GM12878 (cell line): Measurements from ENCODE around the gene DGKI. TPM values are rescaled to one million over a fixed set of nuclear protein-coding genes. Genes with fewer than 3 reads are reported as not detected.

Source experiments
- ATAC-seq: fragments of 200-7000 bp; cut with Tn5 transposase; 3 replicates; pipeline ENCODE4 v1.9.1; 2020; ENCODE audit warnings: mild to moderate bottlenecking, moderate library complexity
- BruUV-seq: library from RNA; stranded (reverse); fragments of 400-500 nt; replicated peaks from 2 replicates; lab custom pipeline; 2021; lab: Mats Ljungman, UMichigan
- CTCF ChIA-PET: fragments of 300-600 bp; sonication (Branson Sonifier 250); formaldehyde crosslinking; extraction: SDS; loops from one replicate; lab custom pipeline; 2021; ENCODE audit warnings: inconsistent platforms; lab: Yijun Ruan, JAX
- POLR2A ChIA-PET: fragments of 350-600 bp; formaldehyde crosslinking; extraction: SDS; loops from one replicate; lab custom pipeline; 2021; ENCODE audit warnings: inconsistent platforms; lab: Charles Lee
- RAD21 ChIA-PET: fragments of 300-600 bp; sonication (Branson Sonifier 250); formaldehyde crosslinking; loops from one replicate; lab custom pipeline; 2023; ENCODE audit warnings: antibody characterized with exemption; ENCODE audit not compliant: unreplicated experiment; lab: Charles Lee
- SMC1A ChIA-PET: fragments of 300-600 bp; sonication (Branson Sonifier 250); formaldehyde crosslinking; loops from one replicate; lab custom pipeline; 2023; ENCODE audit not compliant: unreplicated experiment, uncharacterized antibody; lab: Charles Lee
- DNase-seq: peaks from one replicate; pipeline ENCODE4 v3.0.0-alpha.2; 2011; ENCODE audit warnings: low read depth, low spot score
- FAIRE-seq: peaks from 3 replicates; lab custom pipeline; 2011; peaks lifted over from hg19 to GRCh38; lab: Jason Lieb, UNC
- H2AFZ ChIP-seq: 2 replicates; pipeline ENCODE4 v1.6.0; 2011; ENCODE audit warnings: low read depth, low read length, control low read depth; ENCODE audit not compliant: control insufficient read depth
- H3K27ac ChIP-seq: 2 replicates; pipeline ENCODE4 v1.5.1; 2011; ENCODE audit warnings: control low read depth; ENCODE audit not compliant: control insufficient read depth, insufficient read depth
- H3K27me3 ChIP-seq, 2 experiments: replicated peaks in 1 of 2; 2 replicates each; pipeline versions ENCODE4 v1.6.0 to v1.6.1; 2011; ENCODE audit warnings: low read length in 1 of 2; ENCODE audit not compliant: control insufficient read depth in 2 of 2, insufficient read depth in 2 of 2
- H3K36me3 ChIP-seq, 2 experiments: 2 replicates each; pipeline ENCODE4 v1.5.1; 2011; ENCODE audit warnings: low read length in 1 of 2; ENCODE audit not compliant: control insufficient read depth in 2 of 2, insufficient read depth in 2 of 2
- H3K4me1 ChIP-seq: 2 replicates; pipeline ENCODE4 v1.6.1; 2011; ENCODE audit warnings: mild to moderate bottlenecking, low read length, moderate library complexity, mixed read lengths; ENCODE audit not compliant: control insufficient read depth, insufficient read depth
- H3K4me2 ChIP-seq: 2 replicates; pipeline ENCODE4 v1.6.0; 2011; ENCODE audit warnings: control low read depth; ENCODE audit not compliant: control insufficient read depth, insufficient read depth
- H3K4me3 ChIP-seq: fragments of 200-600 bp; sonication (generic); 2 replicates; pipeline ENCODE4 v1.5.1; 2016
- H3K79me2 ChIP-seq: 2 replicates; pipeline ENCODE4 v1.6.0; 2011; ENCODE audit warnings: low read length; ENCODE audit not compliant: control insufficient read depth, insufficient read depth
- H3K9ac ChIP-seq: 2 replicates; pipeline ENCODE4 v1.8.0; 2011; ENCODE audit warnings: low read length, control low read depth, mixed read lengths; ENCODE audit not compliant: control insufficient read depth, insufficient read depth
- H3K9me3 ChIP-seq: replicated peaks from 3 replicates; pipeline ENCODE4 v1.5.1; 2011; ENCODE audit warnings: mild to moderate bottlenecking, low read length; ENCODE audit not compliant: control insufficient read depth, insufficient read depth
- H4K20me1 ChIP-seq: 2 replicates; pipeline ENCODE4 v1.6.0; 2011; ENCODE audit not compliant: control insufficient read depth, insufficient read depth
- CHD2 ChIP-seq: IDR thresholded peaks from 2 replicates; pipeline ENCODE4 v1.6.1; 2011; ENCODE audit warnings: low read depth, low read length, improper control_type of control experiment, borderline replicate concordance
- CUX1 ChIP-seq: IDR thresholded peaks from 2 replicates; pipeline ENCODE4 v1.6.1; 2012; ENCODE audit warnings: improper control_type of control experiment, low read depth, low read length; ENCODE audit not compliant: insufficient replicate concordance
- GABPA ChIP-seq: IDR thresholded peaks from 2 replicates; pipeline ENCODE4 v1.6.1; 2014; ENCODE audit warnings: antibody characterized with exemption, low read depth, mild to moderate bottlenecking, inconsistent platforms
- RAD51 ChIP-seq: fragments of 450-650 bp; IDR thresholded peaks from 2 replicates; pipeline ENCODE4 v1.6.1; 2016; ENCODE audit warnings: moderate library complexity, mild to moderate bottlenecking, inconsistent platforms
- SMAD5 ChIP-seq: IDR thresholded peaks from 2 replicates; pipeline ENCODE4 v1.6.1; 2016; ENCODE audit warnings: antibody characterized with exemption, low read depth
- SREBF1 ChIP-seq: IDR thresholded peaks from 2 replicates; pipeline ENCODE4 v1.6.1; 2012; ENCODE audit warnings: mild to moderate bottlenecking, low read length
- SREBF2 ChIP-seq: IDR thresholded peaks from 2 replicates; pipeline ENCODE4 v1.6.1; 2012; ENCODE audit warnings: mild to moderate bottlenecking, low read length
- TBL1XR1 ChIP-seq: IDR thresholded peaks from 2 replicates; pipeline ENCODE4 v1.6.1; 2012; ENCODE audit warnings: low read depth, low read length, improper control_type of control experiment
- TCF3 ChIP-seq: IDR thresholded peaks from 2 replicates; pipeline ENCODE4 v1.6.1; 2012; ENCODE audit warnings: low read depth, mild to moderate bottlenecking, low read length, borderline replicate concordance; ENCODE audit not compliant: insufficient read depth
- ZBTB40 ChIP-seq: fragments of 450-650 bp; IDR thresholded peaks from 2 replicates; pipeline ENCODE4 v1.6.1; 2016; ENCODE audit warnings: mild to moderate bottlenecking, moderate library complexity, borderline replicate concordance
- ZNF207 ChIP-seq: fragments of 450-650 bp; IDR thresholded peaks from 2 replicates; pipeline ENCODE4 v1.6.1; 2014; ENCODE audit warnings: antibody characterized with exemption, mild to moderate bottlenecking, borderline replicate concordance
- WGBS: methylation state at CpG from one replicate; pipeline ENCODE4 v1.1.6; 2016; ENCODE audit warnings: low lambda C conversion rate; ENCODE audit not compliant: insufficient replicate concordance, insufficient coverage; ENCODE audit errors: missing lambda C conversion rate; 5-methylcytosine and 5-hydroxymethylcytosine counted together
- in situ Hi-C: fragments of 300-500 bp; cut with MboI; formaldehyde crosslinking; loops from 9 replicates; pipeline ENCODE4 v1.14.3; 2018; ENCODE audit warnings: mixed read lengths
- intact Hi-C: fragments of 100-400 bp; cut with micrococcal nuclease; formaldehyde crosslinking; loops from one replicate; pipeline ENCODE4 v1.14.2; 2022; ENCODE audit not compliant: unreplicated experiment
- polyA plus RNA-seq, 11 experiments: library from polyadenylated mRNA; depleted of rRNA in 4 of 11; unstranded in 6 of 11; stranded (reverse) in 5 of 11; fragments of >200 nt; fragmentation: Nextera tagmentation in 4 of 11; fragmentation: Illumina TruSeq in 1 of 11; extraction: Ambion mirVana in 4 of 11; extraction: Trizol in 1 of 11; gene quantifications; 1 replicate in 1 of 11; 2 replicates in 10 of 11; pipeline versions ENCODE4 v1.2.1 to v1.2.3, GENCODE V29; 2011 to 2016; ENCODE audit warnings: inconsistent platforms in 2 of 11, missing spikeins in 2 of 11, low read depth in 1 of 11
- total RNA-seq, 4 experiments: library from RNA; depleted of rRNA in 3 of 4; stranded (reverse); fragments of >200 nt in 3 of 4; fragmentation: Illumina TruSeq in 1 of 4; extraction: Trizol in 1 of 4; gene quantifications; 2 replicates each; pipeline versions ENCODE4 v1.2.1 to v1.2.3, GENCODE V29; 2013 to 2021
- TF ChIP-seq, protein P1 (sequence below): fragments of 450-650 bp; IDR thresholded peaks from 2 replicates; pipeline ENCODE4 v1.6.1; 2016; ENCODE audit warnings: mild to moderate bottlenecking

DGKI gene
- total and polyA plus RNA-seq, 10 of the 15 experiments (the other 5 are each of a cell fraction or from before 2014, with no cell fraction given): 10.4 to 37.1 (median 22.1) TPM

GRCh38 chr7:137469191-137469811, 377.5 kb downstream of the DGKI start:
- WGBS: 21% methylated on average over 5 of the region's 5 CpGs
- no peaks in the 10 kb centered on the region for H3K9me3 ChIP-seq
- no peak for FAIRE-seq
- no peak overlapping the region for H3K4me3 ChIP-seq
- TF ChIP-seq SREBF1 (no peak), SREBF2 (no peak), RAD51 (no peak), ZBTB40 (no peak), ZNF207 (no peak), TBL1XR1 (no peak), CHD2 (no peak), TCF3 (no peak), GABPA (no peak), CUX1 (no peak), SMAD5 (no peak)
- TF ChIP-seq, protein P1, sequence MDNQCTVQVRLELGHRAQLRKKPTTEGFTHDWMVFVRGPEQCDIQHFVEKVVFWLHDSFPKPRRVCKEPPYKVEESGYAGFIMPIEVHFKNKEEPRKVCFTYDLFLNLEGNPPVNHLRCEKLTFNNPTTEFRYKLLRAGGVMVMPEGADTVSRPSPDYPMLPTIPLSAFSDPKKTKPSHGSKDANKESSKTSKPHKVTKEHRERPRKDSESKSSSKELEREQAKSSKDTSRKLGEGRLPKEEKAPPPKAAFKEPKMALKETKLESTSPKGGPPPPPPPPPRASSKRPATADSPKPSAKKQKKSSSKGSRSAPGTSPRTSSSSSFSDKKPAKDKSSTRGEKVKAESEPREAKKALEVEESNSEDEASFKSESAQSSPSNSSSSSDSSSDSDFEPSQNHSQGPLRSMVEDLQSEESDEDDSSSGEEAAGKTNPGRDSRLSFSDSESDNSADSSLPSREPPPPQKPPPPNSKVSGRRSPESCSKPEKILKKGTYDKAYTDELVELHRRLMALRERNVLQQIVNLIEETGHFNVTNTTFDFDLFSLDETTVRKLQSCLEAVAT: no peak
- no peaks in the 10 kb centered on the region for H3K4me1 ChIP-seq
- H3K36me3 ChIP-seq: no peaks in the 10 kb centered on the region
- H3K27ac ChIP-seq: no peak overlapping the region
- RAD21 ChIA-PET: no interaction called here
- intact Hi-C loops (loop anchor here (10.0 kb wide), 1 partner anchor 126 kb away; no protein-coding TSS in a partner anchor), in situ Hi-C loops (no loop called here)
- H3K79me2 ChIP-seq: no peaks in the 10 kb centered on the region
- H4K20me1 ChIP-seq: no peaks in the 10 kb centered on the region
- no TSS peak for BruUV-seq
- no peaks in the 10 kb centered on the region; a peak in 1 of 4 replicates for H3K27me3 ChIP-seq
- POLR2A ChIA-PET: interaction anchor here (1.3 kb wide), 1 partner anchor 9 kb away, joined by 3 read pairs; no protein-coding TSS in a partner anchor
- H2AFZ ChIP-seq: no peak overlapping the region
- no peak for ATAC-seq
- H3K4me2 ChIP-seq: no peak overlapping the region
- DNase-seq: no peak
- SMC1A ChIA-PET: no interaction called here
- CTCF ChIA-PET: no interaction called here
- H3K9ac ChIP-seq: no peak overlapping the region
